ENCODE data around the gene APOBEC3G.

The APOBEC3G gene

DNA sequence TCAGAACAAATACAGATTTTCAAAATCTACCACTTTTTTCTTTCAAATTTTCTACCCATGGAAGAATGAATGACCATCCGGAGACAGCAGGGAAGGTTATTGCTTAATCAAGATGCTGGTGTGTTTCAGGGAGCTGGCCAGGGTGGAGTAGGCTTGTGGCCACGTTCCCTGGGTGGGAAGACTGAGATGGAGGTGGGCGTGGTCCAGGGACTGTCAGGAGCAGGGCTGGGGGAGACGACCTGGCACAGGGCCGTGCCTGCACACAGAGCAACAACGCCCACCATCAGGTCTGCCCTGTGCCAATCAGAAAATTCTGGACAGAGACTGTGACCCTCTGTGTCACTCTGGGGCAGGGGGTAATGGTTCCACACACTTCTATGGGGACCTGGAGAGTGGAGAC lies 12.9 kb downstream of the APOBEC3G start:
- Histone ChIP-seq H3K4me1 (ENCODE audit: insufficient read depth, low read length) (peaks cover 3% of the 10 kb centered on the region), H3K4me3 (ENCODE audit: low read length) (no peak overlapping the region), H2AFZ (ENCODE audit: low read depth, low read length) (no peak overlapping the region), H3K27me3 (ENCODE audit: insufficient read depth, low read length) (peaks cover 17% of the 10 kb centered on the region), H3K36me3 (ENCODE audit: insufficient read depth, low read length) (no peaks in the 10 kb centered on the region), H3K9me3 (ENCODE audit: low read length) (no peaks in the 10 kb centered on the region)

DNA sequence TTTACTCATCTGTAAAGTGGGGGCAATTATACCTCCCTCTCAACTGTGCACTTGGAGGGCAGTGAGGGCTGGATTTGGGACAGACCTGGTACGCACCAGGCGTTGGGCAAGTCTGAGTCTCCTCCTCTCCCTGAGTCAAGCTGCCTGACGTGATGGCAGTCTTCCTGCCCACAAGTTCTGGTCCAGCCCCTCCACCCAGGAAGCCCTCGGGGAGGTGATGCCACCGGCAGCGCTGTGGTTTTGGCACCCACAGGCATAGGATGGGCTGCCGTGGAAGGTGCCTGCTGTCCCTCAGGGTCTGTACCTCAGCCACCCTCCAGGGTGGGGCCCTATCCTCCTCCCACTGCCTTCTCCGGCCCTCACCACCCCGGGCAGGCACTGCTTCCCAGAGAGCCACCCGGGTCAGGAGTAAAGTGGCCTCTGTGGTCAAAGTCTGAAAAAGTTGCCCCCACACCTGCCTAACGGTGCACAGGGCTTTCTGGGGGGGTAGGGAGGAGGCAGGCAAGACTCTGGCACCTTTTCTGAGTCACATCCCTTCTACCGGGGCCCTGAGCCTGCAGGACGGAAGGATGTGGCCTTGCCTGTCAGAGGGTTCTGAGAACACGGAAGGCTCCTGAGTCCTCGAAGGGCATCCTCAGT lies 13.5 kb downstream of the APOBEC3G start:
- Histone ChIP-seq H3K36me3 (ENCODE audit: insufficient read depth, low read length) (no peaks in the 10 kb centered on the region), H3K9me3 (ENCODE audit: low read length) (no peaks in the 10 kb centered on the region), H3K4me3 (ENCODE audit: low read length) (no peak overlapping the region), H2AFZ (ENCODE audit: low read depth, low read length) (no peak overlapping the region), H3K4me1 (ENCODE audit: insufficient read depth, low read length) (peaks cover 3% of the 10 kb centered on the region), H3K27me3 (ENCODE audit: insufficient read depth, low read length) (peaks cover 17% of the 10 kb centered on the region)

DNA sequence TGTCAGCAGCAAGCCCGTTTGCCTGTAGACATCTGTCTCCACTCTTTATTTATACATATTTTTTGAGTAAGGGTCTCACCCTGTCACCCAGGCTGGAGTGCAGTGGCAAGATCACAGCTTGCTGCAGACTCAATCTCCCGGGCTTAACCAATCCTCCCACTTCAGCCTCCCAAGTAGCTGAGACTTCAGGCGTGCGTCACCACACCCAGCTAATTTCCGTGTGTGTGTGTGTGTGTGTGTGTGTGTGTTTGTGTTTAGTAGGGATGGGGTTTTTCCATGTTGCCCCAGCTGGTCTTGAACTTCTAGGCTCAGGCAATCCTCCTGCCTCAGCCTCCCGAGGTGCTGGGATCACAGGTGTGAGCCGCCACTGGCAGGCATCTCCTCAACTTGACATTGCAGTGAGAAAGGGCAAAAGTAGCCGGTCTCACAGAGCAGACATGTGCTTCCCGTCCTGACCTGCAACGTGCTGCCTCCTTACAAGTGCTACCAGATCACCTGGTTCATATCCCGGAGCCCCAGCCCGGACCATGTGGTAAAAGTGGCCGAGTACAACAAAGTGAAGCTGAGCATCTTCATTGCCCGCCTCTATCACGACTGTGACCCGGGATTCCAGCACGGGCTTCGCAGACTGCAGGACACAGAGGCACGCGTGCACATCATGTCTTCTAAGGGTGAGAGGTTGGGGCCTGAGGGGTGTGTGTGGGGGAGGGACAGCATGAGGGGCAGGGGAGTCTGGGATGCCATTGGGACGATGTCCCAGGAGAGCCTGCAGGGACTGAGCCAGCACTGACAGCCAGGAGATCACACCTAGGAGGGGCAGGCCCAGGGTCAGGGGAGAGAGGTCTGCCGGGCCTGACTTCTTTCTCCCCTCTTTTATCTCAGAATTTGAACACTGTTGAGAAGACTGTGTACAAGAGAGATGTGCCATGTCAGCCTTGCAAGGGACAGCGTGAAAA lies 14.3 kb downstream of the APOBEC3G start:
- no peak overlapping the region for H3K4me3 ChIP-seq (ENCODE audit: low read length)
- H2AFZ ChIP-seq (ENCODE audit: low read depth, low read length), result no peak overlapping the region
- H3K9me3 ChIP-seq (ENCODE audit: low read length), result no peaks in the 10 kb centered on the region

DNA sequence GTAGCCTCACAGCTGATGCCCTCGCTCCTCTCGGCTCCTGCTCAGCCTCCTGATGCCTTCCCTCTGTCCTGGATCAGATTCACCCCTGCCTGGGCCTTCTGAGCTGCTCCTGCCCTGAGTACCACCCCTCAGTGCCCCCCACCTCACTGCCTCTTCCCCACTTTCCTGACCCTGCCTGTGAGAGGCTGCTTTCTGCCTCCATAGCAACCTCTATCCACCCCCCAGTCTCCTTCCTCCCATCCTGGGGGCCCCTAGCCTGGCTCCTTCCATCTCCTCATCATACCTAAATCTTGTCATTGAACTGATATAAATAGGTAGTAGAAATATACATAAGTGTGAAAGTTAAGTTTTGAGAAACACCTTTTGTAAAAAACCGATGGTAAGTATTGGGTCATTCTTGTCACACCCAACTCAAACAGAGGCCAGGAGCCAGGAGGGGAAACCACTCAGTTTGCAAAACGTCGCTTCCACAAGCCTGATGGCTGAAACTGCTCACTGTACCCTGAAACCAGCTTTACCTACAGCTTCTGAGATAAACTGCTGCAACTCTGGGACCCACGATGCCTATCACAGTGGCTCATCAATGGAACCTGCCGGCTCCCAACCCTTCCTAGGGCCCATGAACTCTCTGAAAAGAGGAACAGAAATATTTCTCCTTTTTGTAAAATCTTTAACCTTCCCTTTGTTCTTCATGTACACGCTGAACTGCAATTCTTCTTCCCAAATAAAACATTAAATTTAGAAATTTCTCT lies 15.2 kb downstream of the APOBEC3G start:
- H3K27me3 ChIP-seq (ENCODE audit: insufficient read depth, low read length), result peaks cover 17% of the 10 kb centered on the region
- peaks cover 3% of the 10 kb centered on the region for H3K4me1 ChIP-seq (ENCODE audit: insufficient read depth, low read length)

More for the DNA sequence above, 14.3 kb downstream of the APOBEC3G start:
- peaks cover 17% of the 10 kb centered on the region for H3K27me3 ChIP-seq (ENCODE audit: insufficient read depth, low read length)
- H3K4me1 ChIP-seq (ENCODE audit: insufficient read depth, low read length), result peaks cover 3% of the 10 kb centered on the region
- H3K36me3 ChIP-seq (ENCODE audit: insufficient read depth, low read length), result no peaks in the 10 kb centered on the region

DNA sequence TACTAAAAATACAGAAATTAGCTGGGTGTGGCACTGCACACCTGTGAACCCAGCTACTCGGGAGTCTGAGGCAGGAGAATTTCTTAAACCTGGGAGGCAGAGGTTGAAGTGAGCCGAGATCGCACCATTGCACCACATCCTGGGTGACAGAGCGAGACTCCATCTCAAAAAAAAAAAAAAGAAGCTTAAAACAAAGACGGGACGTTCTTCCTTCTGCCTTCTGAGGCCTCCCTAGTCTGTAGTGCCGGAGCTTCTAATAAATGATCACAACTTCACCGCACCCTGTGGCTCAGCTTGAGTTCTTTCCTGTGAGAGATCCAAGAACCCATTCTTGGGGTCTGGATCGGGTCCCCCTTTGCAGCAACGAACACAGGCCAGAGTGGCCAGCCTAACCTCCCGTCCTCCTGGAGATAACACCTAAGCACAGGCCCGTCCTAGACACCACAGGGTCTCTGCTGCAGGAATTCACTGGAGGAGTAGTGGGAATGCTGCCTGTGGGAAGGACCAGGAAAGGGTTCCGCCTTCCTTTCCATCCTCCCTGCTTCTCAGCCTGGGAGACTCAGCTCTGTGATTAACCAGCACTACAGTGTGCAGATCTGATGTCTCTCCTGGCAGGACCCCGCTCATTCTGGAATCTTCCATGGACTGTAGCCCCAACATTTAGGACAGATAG lies 17.8 kb downstream of the APOBEC3G start:
- Histone ChIP-seq H3K9me3 (ENCODE audit: low read length) (no peaks in the 10 kb centered on the region), H3K4me3 (ENCODE audit: low read length) (no peak overlapping the region), H3K36me3 (ENCODE audit: insufficient read depth, low read length) (no peaks in the 10 kb centered on the region)

More for the DNA sequence above, 15.2 kb downstream of the APOBEC3G start:
- Histone ChIP-seq H3K4me3 (ENCODE audit: low read length) (no peak overlapping the region), H2AFZ (ENCODE audit: low read depth, low read length) (no peak overlapping the region), H3K36me3 (ENCODE audit: insufficient read depth, low read length) (no peaks in the 10 kb centered on the region), H3K9me3 (ENCODE audit: low read length) (no peaks in the 10 kb centered on the region)

DNA sequence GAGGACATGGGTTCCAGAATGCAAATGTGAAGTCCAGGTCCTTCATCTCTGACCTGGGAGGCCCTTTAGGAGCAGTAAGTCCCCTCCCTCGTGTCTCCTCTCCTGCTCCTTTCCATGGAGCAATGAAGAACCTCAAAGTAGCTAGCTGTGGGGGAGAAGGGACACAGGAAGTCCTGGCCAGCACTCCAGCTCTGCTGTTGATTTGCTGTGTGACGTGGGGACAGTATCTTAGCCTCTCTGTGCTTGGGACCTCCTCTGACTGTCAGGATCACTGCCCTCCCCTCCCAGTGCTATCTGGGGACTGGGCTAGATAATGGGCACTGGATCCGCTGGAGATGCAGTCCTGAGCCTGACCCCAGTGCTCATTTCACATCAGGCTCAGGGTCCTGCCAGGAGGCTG lies 18.9 kb downstream of the APOBEC3G start:
- Histone ChIP-seq H3K27me3 (ENCODE audit: insufficient read depth, low read length) (peaks cover 11% of the 10 kb centered on the region), H2AFZ (ENCODE audit: low read depth, low read length) (no peak overlapping the region), H3K9me3 (ENCODE audit: low read length) (no peaks in the 10 kb centered on the region), H3K4me1 (ENCODE audit: insufficient read depth, low read length) (no peaks in the 10 kb centered on the region), H3K36me3 (ENCODE audit: insufficient read depth, low read length) (no peaks in the 10 kb centered on the region), H3K4me3 (ENCODE audit: low read length) (no peak overlapping the region)

More for the DNA sequence above, 17.8 kb downstream of the APOBEC3G start:
- no peaks in the 10 kb centered on the region for H3K4me1 ChIP-seq (ENCODE audit: insufficient read depth, low read length)
- no peak overlapping the region for H2AFZ ChIP-seq (ENCODE audit: low read depth, low read length)
- H3K27me3 ChIP-seq (ENCODE audit: insufficient read depth, low read length), result peaks cover 17% of the 10 kb centered on the region

DNA sequence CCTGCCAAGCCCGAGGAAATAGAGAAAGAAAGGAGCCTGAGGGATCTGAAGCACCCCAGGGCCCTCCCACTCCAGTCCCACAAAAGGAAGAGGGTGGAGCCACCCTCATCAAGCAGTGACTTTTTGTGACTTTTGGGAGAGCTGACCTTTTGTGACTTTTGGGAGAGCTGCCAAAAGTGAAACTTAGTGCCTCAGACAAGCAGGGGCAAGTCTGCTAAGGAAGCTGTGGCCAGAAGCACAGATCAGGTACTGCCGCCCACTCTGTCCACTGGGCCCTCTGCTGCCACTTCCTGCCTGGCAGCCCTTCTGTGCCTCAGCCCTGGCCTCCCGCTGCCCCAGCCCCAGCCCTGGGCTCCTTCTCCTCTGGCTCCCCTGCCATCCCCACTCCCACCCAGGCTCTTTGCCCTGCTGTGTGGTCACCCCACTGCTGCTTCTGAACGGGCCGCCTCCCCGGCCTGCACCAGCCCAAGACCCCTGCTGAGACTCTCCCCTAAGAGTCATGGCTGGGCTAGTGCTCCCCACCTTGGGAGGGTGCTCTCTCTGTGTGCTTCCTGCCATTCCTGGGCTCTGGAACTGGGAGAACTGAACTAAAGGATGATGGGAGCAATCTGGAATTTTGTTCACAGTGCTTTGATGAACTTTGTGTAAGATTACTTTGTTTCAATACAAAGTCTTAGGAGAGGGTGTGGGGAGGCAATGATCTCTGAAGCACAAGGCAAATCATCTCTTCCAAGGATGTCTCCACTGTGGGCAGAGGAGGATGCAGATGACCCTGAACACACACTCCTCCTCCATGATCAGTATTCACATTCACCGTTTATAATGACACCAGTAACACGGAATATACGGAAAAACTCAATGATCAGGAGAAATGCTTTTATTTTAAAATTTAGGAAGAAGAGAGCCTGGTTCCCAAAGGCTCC lies 20.3 kb downstream of the APOBEC3G start, which contains the start of gene APOBEC3H:
APOBEC3H (plus strand) TSS at position 147 of the 923 bp plus-strand sequence. CDS start 3,035 bp downstream, outside the sequence.
- no peak within 1 kb of the TSS for H2AFZ ChIP-seq (ENCODE audit: low read depth, low read length)
- H3K36me3 ChIP-seq (ENCODE audit: insufficient read depth, low read length), result no peaks in the 10 kb centered on the region
- no peaks in the 10 kb centered on the region for H3K9me3 ChIP-seq (ENCODE audit: low read length)
- H3K27me3 ChIP-seq (ENCODE audit: insufficient read depth, low read length), result peaks cover 3% of the 10 kb centered on the region
- H3K4me1 ChIP-seq (ENCODE audit: insufficient read depth, low read length), result no peaks in the 10 kb centered on the region
- H3K4me3 ChIP-seq (ENCODE audit: low read length), result no peak within 1 kb of the TSS

DNA sequence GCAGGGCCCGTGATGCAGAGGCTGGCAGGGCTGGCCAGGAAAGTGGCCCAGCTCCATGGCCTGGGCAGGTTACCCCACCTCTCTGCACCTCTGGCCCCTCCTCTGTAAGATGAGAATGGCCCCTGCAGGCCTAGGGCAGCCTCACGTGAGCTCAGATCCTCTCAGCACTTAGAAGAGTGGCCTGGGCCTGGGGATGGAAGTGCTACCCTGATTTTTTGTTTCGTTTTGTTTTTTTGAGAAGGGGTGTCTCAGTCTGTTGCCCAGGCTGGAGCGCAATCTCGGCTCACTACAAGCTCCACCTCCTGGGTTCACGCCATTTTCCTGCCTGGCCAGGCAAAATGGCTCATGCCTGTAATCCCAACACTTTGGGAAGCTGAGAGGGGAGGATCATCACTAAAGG lies 21.0 kb downstream of the APOBEC3G start:
- Histone ChIP-seq H3K4me3 (ENCODE audit: low read length) (no peak overlapping the region), H3K9me3 (ENCODE audit: low read length) (no peaks in the 10 kb centered on the region), H3K36me3 (ENCODE audit: insufficient read depth, low read length) (no peaks in the 10 kb centered on the region), H2AFZ (ENCODE audit: low read depth, low read length) (no peak overlapping the region), H3K27me3 (ENCODE audit: insufficient read depth, low read length) (peaks cover 2% of the 10 kb centered on the region), H3K4me1 (ENCODE audit: insufficient read depth, low read length) (no peaks in the 10 kb centered on the region)

DNA sequence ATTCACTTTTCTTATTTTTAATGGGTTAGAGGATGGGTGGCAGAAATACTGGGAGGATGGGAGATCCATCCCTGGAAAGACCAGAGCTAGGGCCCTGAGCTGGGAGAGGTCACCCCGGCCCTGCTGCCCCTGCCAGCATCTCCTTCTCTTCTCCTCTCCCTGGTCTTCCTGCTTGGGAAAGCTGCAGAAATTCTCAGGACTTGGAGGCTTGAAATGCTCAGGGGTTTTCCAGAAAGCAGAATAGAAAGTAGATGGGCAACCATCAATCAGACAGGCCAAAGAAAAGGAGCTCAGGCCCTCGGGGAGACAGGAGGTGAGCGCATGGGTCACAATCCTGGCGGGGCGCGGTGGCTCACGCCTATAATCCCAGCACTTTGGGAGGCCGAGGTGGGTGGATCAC lies 21.5 kb downstream of the APOBEC3G start:
- Histone ChIP-seq H3K4me1 (ENCODE audit: insufficient read depth, low read length) (no peaks in the 10 kb centered on the region), H3K4me3 (ENCODE audit: low read length) (no peak overlapping the region), H3K27me3 (ENCODE audit: insufficient read depth, low read length) (no peaks in the 10 kb centered on the region), H3K9me3 (ENCODE audit: low read length) (no peaks in the 10 kb centered on the region), H2AFZ (ENCODE audit: low read depth, low read length) (no peak overlapping the region), H3K36me3 (ENCODE audit: insufficient read depth, low read length) (no peaks in the 10 kb centered on the region)

DNA sequence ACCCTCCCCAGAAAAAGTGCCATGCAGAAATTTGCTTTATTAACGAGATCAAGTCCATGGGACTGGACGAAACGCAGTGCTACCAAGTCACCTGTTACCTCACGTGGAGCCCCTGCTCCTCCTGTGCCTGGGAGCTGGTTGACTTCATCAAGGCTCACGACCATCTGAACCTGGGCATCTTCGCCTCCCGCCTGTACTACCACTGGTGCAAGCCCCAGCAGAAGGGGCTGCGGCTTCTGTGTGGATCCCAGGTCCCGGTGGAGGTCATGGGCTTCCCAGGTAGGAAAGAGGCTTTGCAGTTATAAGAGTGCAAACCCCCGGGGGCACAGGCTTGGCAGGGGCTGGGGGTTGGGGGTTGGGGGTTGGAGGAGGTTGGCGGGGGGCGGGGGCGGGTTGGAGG lies 24.2 kb downstream of the APOBEC3G start:
- Histone ChIP-seq H2AFZ (ENCODE audit: low read depth, low read length) (no peak overlapping the region), H3K4me1 (ENCODE audit: insufficient read depth, low read length) (no peaks in the 10 kb centered on the region), H3K36me3 (ENCODE audit: insufficient read depth, low read length) (no peaks in the 10 kb centered on the region), H3K4me3 (ENCODE audit: low read length) (no peak overlapping the region), H3K9me3 (ENCODE audit: low read length) (no peaks in the 10 kb centered on the region), H3K27me3 (ENCODE audit: insufficient read depth, low read length) (no peaks in the 10 kb centered on the region)

DNA sequence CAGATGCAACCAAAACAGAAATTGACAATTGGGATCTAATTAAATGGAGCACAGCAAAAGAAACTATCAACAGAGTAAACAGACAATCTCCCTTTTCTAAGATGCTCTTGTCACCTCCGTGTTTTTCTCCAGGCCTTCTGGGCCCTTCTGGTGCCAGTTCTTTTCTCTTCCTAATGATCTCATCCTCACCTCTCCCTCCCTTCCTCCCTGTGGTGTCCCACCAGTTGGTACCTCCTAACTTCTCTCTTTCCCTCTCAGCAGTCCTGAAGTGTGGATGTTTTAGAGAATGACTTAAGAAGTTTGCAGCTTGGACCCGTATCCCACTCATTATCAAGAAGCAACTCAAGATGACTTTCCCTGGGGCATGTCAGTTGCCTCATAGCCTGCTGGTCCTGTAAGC lies 26.4 kb downstream of the APOBEC3G start:
- Histone ChIP-seq H2AFZ (ENCODE audit: low read depth, low read length) (no peak overlapping the region), H3K4me1 (ENCODE audit: insufficient read depth, low read length) (no peaks in the 10 kb centered on the region), H3K27me3 (ENCODE audit: insufficient read depth, low read length) (no peaks in the 10 kb centered on the region), H3K9me3 (ENCODE audit: low read length) (no peaks in the 10 kb centered on the region), H3K4me3 (ENCODE audit: low read length) (no peak overlapping the region), H3K36me3 (ENCODE audit: insufficient read depth, low read length) (no peaks in the 10 kb centered on the region)

DNA sequence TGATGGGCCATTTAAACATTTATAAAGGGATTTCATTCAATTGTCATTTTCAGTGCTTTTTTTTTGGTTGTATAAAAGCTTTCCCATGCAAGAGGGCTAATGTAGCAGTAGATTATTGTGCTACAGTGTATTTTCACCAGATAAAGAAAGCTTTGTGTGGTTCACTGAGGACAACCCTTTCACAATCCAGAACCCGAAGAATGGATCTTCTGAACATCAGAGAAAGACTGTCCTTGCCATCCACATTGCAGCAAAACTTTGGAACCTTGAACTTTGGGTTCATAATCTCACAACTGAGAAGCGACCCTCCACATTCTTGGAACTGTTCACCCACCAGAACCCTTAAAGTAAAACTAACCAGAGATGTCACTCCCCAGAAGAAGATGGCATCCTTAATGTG lies 29.3 kb downstream of the APOBEC3G start:
- no peaks in the 10 kb centered on the region for H3K27me3 ChIP-seq (ENCODE audit: insufficient read depth, low read length)
- H3K4me1 ChIP-seq (ENCODE audit: insufficient read depth, low read length), result no peaks in the 10 kb centered on the region
- H3K36me3 ChIP-seq (ENCODE audit: insufficient read depth, low read length), result no peaks in the 10 kb centered on the region
- no peak overlapping the region for H2AFZ ChIP-seq (ENCODE audit: low read depth, low read length)
- H3K4me3 ChIP-seq (ENCODE audit: low read length), result no peak overlapping the region
- no peaks in the 10 kb centered on the region for H3K9me3 ChIP-seq (ENCODE audit: low read length)

Measured in neuron (in vitro differentiated cells).